ENCODE data around the gene JAK1.

DNA sequence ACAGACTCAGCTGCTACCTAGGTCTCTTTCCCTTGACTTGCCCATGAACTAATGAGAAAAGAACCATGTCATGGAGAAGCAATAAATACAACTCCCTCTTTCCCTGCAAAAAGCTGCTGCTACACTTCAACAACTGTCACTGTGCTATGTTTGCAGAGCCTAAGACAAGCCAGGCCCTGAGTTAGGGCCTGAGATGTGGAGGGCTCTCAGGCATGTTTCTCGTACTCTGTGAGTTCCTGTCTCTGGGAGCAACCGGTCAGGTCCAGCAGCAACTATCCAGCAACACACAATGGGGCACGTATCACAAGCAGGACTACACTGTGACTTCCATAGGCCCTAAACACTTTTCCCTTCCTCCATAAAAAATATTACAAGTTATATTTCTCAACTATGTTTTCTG is 91.7 kb downstream of the JAK1 start:
- no peak for TF ChIP-seq CTCF (conservative IDR thresholded peaks at IDR 0.05; ENCODE audit: low read depth, low read length)
- TF ChIP-seq EZH2 (IDR thresholded peaks at IDR 0.05; ENCODE audit: borderline replicate concordance, low read depth, low read length, poor library complexity, severe bottlenecking), result no peak
